Fibroblast of skin of left biceps (primary cell): Measurements from ENCODE around the gene EVX2.

ENCODE experiments used
- DNase-seq, 2 experiments: peaks; one replicate each; pipeline ENCODE4 v3.0.0-alpha.2; 2013; ENCODE audit warnings: low read depth in 2 of 2

Gene EVX2

DNA sequence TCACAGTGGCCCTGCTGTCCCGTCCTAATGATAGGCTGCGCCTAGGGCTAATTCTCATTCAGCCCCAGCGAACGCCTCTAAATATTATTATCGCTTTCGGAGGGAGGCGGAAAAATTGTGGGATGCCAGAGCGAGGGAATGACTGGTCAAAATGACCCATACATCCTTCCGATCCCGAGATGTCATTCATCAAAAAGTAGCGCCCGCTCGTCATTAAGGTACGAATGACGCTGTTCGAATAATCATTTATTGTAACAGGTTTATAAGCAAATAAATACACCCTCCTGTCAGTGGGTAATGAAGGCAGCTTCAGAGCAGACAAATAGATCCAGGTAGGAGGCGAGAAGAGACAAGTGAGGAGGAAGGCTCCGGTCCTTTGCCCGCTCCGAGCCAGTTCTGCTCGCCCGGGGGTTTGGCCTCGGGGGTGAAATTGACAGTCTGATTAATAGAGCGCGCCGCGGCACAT is at the start of gene EVX2:
EVX2 (minus strand) TSS at position 167 of the 466 bp plus-strand sequence. CDS start 186 bp downstream, outside the sequence.
- no peak for DNase-seq

DNA sequence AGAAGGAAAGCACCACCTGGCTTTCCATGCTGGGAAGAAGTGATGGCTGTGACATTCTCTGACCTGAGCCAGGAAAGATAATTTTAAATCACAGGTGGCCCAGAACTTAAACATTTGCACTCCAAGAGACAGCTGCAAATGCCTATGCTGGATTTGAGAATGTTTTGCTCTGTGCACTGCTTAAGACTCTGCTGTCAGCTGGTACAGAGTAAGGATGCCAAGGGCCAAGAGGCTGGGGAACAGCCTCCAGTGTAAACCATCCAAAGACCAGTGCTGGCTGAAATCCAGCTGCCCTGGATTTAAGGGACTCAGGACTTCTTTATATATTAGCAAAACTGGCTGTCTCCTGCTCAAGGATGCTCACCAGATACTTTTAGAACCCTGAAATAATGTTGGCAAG is 49.6 kb upstream of the EVX2 start:
- no peak for DNase-seq

DNA sequence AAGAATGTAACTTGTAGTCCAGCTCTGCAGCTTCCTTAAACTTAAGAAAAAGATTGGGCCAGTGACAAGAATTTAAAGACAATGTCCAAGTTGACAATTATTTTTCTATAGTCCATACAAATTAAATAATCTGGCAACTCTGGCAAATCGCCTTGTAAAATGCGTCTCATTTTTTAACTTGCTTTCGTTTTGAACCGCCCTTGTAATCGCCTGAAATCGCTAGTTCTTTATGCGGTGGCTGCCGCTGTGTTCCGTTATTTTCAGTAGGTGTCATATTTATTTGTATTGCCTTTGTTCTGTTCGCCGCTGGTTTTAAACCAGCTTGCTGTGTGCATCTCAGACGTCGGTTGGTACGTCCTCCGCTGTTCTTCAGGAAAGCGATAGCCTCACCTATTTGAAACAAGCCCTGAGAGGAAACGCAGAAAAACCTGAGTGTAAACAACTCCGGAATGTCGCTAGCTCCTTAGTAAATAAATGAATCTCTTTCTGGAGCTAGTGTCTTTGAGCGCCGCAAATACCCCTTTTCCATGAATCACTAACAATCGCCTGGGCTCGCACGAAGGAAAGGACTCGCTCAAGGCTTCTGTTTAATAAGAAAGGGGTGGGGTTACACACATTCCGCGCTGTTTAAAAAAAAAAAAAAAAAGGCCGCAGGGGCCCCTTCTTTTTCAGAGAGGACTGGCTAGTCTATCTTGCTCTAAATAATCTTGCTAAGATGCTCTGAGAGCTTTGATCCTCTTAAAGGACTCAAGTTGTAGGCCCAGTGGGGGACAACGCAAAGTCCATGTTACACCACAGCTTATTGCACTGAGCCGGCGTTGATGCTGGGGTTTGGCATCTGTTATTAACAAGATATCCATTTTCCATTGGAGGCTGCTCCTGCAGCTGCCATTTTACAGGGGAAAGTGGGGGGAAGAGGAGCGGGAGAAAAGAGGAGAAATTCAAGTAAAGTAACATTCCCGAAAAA is 48.7 kb upstream of the EVX2 start:
- peak in 1 of 2 experiments; percentile 67 for DNase-seq

DNA sequence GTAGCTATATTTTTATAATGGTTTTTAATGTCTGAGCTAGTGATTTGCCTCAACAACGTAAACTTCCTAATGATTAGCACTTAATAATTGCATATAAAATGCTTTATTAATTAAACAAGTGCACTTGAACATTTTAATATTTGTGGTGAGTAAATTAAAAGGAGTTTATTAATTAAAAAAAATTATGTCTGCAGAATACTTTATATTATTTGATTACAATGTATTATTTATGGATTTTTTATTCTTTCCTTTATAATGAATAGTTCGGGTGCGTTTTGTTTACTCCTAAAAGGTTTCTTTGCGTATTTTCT is 48.0 kb upstream of the EVX2 start:
- no peak for DNase-seq

DNA sequence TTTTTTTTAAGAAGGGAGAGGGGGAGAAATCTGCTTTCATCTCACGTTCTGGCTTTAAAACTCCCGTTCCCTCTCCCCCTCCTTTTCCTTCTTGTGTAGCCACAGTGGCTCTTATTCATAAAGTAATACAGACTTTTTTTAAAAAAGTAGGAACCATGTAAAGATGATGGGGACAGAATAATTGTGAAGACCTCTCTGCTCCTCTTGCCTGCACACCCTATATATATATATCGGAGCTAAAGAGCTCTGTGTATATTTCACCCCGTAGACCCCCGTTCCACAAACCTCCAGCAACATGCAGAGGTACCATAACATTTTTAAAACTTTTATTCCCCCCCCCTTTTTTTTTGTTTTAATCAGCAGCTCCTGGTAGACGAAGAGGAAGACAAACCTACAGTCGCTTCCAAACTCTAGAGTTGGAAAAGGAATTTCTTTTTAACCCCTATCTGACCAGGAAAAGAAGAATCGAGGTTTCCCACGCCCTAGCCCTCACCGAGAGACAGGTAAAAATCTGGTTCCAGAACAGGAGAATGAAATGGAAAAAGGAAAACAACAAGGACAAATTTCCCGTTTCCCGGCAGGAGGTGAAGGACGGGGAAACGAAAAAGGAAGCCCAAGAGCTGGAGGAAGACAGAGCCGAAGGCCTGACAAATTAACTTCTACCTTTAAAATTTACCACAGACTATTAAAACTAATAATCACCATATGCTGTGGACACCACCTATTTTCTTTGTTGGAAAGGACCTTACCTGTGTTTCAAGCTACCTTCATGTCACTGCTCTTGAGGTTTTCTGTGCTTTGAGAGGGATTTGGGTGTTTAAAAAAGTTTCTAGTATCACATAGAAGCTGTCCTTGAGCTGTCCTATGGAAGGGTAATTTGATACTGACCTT is 47.4 kb upstream of the EVX2 start:
- no peak for DNase-seq

DNA sequence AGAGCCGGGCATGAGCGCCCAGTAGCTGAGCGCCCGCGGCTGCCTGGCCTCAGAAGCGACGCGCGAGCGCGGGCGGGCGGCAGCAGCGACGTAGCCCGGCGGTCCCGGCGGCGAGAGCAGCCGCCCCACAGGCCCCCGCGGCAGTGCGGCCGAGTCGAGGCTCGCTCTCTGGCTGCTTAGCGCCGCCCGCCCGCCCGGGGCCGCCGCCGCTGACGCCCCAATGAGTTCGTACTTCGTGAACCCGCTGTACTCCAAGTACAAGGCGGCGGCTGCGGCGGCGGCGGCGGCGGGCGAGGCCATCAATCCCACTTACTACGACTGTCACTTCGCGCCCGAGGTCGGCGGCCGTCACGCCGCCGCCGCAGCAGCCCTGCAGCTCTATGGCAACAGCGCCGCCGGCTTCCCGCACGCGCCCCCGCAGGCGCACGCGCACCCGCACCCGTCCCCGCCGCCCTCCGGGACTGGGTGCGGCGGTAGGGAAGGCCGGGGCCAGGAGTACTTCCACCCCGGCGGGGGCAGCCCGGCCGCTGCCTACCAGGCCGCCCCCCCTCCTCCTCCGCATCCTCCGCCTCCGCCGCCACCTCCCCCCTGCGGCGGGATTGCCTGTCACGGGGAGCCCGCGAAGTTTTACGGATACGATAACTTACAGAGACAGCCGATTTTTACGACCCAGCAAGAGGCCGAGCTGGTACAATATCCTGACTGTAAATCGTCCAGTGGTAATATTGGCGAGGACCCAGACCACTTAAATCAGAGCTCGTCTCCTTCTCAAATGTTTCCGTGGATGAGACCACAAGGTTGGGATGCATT is 46.6 kb upstream of the EVX2 start:
- peak; percentile 94 to 96 for DNase-seq

DNA sequence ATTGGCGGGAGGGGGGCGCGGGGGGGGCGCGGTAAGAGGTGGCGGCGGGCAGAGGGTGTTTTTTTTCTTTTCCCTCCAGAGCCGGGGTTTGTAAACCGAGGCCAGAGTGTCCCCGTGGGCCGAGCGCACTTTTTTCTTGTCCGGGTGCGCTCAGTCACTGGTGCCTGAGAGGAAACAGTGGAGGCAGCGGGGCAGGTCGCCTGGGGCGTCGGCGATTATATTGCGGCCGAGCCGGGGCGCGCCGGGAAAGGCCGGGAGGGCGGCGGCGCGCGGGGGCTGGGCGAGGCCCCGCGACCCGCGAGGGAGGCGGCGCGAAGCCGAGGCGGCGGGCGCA is 46.0 kb upstream of the EVX2 start:
- DNase-seq = no peak

DNA sequence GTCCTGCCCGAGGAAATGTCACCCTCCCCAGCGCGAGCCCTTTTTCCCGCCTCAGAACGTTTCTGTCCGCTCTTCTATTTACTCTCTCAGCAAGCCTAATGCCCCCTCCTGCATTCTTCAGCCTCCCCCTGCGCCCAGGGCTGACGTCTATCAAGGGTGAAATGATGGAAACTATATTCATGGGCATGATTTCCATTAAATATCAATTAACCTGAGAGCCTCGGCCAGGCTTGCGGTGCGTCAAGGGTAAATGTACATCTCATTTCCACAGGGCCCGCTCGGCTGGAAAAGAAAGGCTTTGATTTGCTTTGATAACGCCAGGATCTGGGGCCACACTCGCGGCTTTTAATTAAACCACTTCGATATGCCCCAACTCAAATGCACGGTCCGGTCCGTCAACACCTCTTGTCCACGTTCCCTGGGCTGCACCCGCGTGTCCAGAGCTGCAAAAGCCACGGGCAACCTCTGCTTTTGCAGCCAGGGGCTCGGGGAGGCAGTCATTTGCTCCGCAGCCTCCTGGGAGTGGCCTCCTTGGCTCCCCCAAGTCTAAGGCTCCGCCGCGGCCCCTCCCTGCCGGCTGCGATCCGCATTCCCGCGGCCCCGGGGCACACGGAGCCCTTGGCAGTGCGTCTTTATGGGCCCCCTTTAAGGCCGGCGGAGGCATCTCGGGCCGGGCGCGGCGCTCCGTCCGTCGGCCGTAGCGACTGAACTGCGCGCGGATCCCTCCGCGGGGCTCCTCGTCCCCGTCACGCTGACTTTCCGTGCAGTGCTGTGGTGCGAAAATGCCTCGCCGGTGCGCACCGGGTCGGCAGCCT is 45.4 kb upstream of the EVX2 start, which contains the start of gene HOXD8:
HOXD8 (plus strand) TSS at position 724 of the 815 bp plus-strand sequence. CDS start 662 bp downstream, outside the sequence.
- peak; percentile 87 to 88 for DNase-seq

DNA sequence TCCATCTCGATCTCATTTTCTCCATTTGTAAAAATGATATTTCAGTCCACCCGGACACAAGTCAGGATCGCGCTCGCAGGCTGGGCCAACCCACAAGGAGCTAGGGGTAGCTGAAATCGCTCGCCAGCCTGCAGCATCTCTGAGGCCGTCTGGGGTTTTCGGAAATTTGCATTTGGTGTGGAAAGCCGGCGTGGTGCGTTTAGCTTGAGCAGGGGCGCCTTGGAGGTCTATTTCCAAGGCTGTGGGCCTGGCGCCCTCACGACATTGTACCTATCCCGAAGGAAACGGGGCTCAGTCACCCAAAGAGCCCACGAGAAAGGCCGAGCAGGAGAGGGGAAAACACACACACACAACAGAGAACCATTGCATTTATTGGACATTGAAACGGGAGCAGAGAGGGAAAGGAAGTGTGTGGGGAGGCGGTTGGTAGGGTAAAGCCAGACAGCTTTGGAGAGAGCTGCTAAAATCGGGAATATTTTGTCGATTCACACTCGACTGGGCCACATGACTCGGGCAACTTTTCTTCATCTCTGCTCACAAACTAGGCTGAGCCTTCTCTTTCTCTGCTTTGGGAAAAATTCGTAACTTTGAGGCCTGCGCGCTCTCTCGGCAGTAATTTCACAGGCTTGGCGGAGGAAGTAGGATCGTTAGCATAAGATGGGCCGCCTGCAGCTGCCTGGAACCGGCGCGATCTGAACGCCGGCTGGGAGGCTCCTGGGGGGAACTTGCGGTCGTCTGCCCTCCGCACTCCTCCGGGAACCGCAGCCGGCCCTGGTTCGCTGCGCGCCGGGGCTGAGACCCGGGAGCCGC is 44.6 kb upstream of the EVX2 start:
- DNase-seq = no peak

DNA sequence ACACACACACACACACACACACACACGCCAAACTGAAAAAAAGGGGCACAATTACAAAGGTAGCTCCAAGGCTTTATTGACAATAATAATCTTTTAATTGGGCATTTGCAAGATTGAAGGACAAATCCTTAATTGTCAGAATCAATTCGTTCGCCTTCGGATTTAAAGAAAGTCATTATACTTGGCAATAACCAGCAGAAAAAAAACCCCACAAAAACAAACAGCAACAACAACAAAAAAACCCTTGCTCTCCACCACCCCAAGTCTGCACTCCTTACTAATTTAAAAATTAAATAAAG is 44.0 kb upstream of the EVX2 start:
- DNase-seq = no peak

DNA sequence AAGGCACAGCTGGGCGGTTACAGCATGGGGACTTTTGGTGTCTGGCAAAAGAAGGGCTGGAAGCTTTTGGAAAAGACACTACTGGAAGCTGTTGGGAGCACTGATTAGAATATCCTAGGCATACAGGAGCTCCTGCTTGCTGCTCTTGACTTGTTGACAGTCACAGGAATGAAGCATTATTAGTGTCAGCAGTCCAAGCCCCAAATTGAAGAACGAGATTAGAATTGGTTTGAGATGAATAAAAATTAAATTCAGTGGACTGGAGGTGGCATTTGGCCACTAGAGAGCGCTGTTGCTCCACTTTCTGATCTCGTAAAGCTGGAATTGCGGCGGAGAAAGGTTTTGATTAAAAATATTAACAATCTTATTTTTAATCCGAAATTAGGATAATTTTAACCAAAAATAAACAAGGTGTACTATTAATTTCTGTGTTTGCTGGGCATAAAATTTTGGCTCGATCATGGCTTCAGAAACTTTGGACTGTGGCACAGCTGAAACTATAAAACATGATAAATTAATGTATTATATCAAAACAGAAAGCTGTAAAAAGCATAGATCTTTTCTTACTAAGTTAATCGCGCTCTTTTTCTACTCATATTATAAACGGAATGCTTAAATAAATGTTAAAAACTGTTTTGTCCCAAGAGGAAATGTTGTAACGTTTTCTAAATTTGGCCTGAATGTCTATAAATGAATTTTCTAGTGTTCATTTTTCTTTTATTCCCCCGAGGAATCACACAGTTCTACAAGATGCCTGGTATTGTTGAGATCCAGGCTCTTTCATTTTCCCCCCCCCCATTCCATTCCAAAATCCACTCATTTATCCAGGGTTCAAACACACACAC is 43.4 kb upstream of the EVX2 start:
- no peak for DNase-seq

DNA sequence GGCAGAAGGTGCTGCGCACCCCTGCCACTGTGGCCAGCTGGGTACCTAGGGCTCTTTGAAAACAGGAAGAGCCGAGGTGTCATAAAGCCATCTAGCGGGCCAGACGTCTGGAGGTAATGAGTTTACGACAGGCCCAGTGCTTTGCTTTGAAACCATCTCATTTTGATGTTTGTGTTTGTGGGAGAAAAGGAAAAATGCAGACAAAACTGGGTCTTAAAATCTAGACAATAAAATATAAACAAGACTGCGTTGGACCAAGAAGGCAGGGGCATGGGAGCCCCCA is 42.0 kb upstream of the EVX2 start:
- no peak for DNase-seq

DNA sequence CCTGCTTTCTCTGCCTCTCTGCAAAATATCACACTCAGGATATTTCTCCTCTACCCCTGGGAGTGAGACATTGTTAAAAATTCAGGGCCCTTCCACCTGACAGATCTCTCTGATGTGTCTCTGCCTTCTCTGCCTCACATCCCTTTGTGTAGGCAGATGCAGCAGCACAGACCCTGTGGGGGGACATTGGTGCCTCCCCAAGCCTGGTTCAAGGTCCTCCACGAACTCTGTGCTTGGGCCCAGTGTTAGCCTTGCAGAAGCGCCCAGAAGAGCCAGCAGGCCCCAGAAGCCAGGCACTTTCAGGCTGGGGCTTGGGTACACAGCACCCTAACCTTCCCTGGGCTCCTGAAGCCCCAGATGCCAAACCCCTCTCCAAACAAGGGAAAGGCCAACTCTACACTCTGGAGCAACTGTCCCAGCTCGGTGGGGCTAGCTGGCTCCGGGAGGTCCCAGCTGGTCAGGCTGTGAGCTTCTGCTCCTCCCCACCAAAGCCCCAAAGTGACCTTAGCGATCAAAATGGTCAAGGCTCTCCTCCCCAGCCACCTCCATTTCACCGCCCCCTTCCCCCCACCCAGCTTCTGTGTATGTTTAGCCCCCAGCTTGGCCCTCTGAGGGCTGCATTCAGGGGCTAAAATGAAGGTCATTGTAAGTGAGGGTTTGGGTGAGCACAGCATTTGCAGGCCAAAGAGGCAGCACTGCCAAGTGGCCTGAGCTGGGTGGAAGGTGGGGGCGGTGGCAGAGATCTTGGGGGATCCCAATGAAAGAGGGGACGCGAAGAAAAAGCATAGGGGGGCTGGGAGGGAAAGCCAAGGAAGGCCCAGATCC is 41.4 kb upstream of the EVX2 start:
- DNase-seq = no peak

DNA sequence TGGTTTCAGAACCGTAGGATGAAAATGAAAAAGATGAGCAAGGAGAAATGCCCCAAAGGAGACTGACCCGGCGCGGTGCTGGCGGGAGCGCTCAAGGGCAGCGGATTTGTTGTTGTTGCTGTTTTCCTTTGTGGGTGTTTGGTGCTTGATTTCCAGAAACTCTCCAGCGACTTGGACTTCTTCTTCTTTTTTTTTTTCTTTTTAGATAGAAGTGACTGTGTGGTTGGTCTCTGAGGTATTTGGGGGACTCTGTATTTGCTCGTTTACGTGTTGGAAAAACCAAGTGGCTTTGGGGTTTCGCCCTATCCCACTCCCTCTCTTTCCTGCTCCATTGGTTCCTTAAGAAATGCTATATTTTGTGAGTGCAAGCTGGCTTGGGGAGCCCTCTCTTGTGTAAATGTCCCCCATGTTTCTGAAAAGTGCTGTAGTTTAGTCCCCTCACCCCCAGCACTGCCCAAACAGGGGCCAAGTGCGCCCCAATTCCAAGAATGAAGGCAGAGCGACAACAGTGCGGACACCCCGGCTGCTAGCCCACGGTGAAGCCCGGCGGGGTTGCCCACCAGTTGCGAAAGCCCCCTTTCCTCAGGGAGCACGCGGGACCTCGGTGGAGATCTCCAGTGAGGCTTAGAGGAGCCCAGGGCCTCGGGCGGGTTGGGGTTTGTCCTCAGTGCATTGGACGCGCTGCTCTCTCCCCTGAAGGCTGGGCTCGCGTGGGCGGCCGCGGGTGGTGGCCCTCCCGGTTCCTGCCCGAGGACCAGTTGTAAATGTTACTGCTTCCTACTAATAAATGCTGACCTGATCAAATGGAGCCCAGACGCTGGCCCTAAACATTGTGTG is 40.6 kb upstream of the EVX2 start:
- no peak for DNase-seq

DNA sequence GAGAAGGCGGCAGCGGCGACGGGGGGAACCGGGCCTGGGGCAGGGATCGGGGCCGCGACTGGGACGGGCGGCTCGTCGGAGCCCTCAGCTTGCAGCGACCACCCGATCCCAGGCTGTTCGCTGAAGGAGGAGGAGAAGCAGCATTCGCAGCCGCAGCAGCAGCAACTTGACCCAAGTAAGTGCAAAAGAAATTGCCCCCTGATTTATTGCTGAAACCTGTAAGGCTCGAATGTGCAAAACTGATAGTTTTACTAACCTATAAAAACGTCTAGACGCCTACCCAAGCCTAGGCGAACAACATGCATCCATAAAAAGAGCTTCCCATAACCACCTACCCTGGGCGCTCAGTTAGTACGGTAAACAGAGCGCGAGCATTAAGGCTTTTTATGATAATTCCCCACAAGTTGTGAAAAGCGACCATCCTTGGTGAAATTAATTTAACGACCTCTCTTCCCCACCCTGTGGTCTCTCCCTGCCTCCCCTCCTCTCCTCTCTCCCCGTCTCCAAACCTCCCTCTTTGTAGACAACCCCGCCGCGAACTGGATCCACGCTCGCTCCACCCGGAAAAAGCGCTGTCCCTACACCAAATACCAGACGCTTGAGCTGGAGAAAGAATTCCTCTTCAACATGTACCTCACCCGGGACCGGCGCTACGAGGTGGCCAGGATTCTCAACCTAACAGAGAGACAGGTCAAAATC is 39.8 kb upstream of the EVX2 start:
- no peak for DNase-seq

DNA sequence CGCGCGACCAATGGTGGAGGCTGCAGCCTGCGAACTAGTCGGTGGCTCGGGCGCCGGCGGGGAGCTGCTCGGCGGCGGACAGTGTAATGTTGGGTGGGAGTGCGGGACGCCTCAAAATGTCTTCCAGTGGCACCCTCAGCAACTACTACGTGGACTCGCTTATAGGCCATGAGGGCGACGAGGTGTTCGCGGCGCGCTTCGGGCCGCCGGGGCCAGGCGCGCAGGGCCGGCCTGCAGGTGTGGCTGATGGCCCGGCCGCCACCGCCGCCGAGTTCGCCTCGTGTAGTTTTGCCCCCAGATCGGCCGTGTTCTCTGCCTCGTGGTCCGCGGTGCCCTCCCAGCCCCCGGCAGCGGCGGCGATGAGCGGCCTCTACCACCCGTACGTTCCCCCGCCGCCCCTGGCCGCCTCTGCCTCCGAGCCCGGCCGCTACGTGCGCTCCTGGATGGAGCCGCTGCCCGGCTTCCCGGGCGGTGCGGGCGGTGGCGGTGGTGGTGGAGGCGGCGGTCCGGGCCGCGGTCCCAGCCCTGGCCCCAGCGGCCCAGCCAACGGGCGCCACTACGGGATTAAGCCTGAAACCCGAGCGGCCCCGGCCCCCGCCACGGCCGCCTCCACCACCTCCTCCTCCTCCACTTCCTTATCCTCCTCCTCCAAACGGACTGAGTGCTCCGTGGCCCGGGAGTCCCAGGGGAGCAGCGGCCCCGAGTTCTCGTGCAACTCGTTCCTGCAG is 39.1 kb upstream of the EVX2 start, which contains the start of gene HOXD9:
HOXD9 (plus strand) TSS at position 37 of the 728 bp plus-strand sequence; CDS start at position 87, 50 bp downstream.
- DNase-seq = no peak
